ENCODE results near the gene DNAH11.
A peak's percentile ranks its signal among the peaks of the same experiment; 100 is the strongest.
"Not testable (repeated sequence)": the region's sequence is repeated elsewhere in the genome, so short reads cannot be mapped to it uniquely, and the experiment has no call there.

DNAH11 gene

GRCh38 chr7:21918216-21918615 is 375.4 kb downstream of the DNAH11 start:
- DNase-seq = no peak
- H3K27ac Mint-ChIP-seq = no peak overlapping the region
- H3K9me3 Mint-ChIP-seq = no peaks in the 10 kb centered on the region
- ATAC-seq (replicated peaks) = no peak
- peaks cover 38 to 66% of the 10 kb centered on the region in 2 donors for H3K4me1 Mint-ChIP-seq
- no peaks in the 10 kb centered on the region for H3K27me3 Mint-ChIP-seq
- no peak overlapping the region for H3K4me3 Mint-ChIP-seq
- H3K36me3 Mint-ChIP-seq = peaks cover 24 to 38% of the 10 kb centered on the region in 2 donors

- Mint-ChIP-seq H3K9me3 (no peaks in the 10 kb centered on the region), H3K4me1 (peaks cover 26 to 68% of the 10 kb centered on the region in 2 donors), H3K4me3 (no peak overlapping the region), H3K36me3 (peaks cover 4 to 19% of the 10 kb centered on the region in 2 donors), H3K27me3 (no peaks in the 10 kb centered on the region), H3K27ac (peak overlapping the region; percentile 20)
- no peak for ATAC-seq (replicated peaks)
- no peak for DNase-seq
Observed at GRCh38 chr7:21920936-21921335, 378.1 kb downstream of the DNAH11 start.

GRCh38 chr7:21922605-21923004 is 379.8 kb downstream of the DNAH11 start:
- no peak overlapping the region for H3K27ac Mint-ChIP-seq
- DNase-seq = no peak
- no peaks in the 10 kb centered on the region for H3K9me3 Mint-ChIP-seq
- no peaks in the 10 kb centered on the region for H3K27me3 Mint-ChIP-seq
- no peak for ATAC-seq (replicated peaks)
- no peak overlapping the region for H3K4me3 Mint-ChIP-seq
- H3K36me3 Mint-ChIP-seq = peaks cover 5 to 17% of the 10 kb centered on the region in 2 donors
- H3K4me1 Mint-ChIP-seq = peaks cover 32 to 76% of the 10 kb centered on the region in 2 donors

- peaks cover 12 to 21% of the 10 kb centered on the region in 2 donors for H3K36me3 Mint-ChIP-seq
- no peak overlapping the region for H3K4me3 Mint-ChIP-seq
- no peak for ATAC-seq (replicated peaks)
- no peak overlapping the region for H3K27ac Mint-ChIP-seq
- DNase-seq = no peak
- no peaks in the 10 kb centered on the region for H3K27me3 Mint-ChIP-seq
- peaks cover 2 to 4% of the 10 kb centered on the region in 2 donors for H3K9me3 Mint-ChIP-seq
- peaks cover 36 to 78% of the 10 kb centered on the region in 2 donors for H3K4me1 Mint-ChIP-seq
Observed at GRCh38 chr7:21923658-21924057, 380.8 kb downstream of the DNAH11 start.

- no peak overlapping the region for H3K4me3 Mint-ChIP-seq
- DNase-seq (no peak), ATAC-seq (replicated peaks) (no peak)
- peaks cover 30 to 44% of the 10 kb centered on the region in 2 donors for H3K36me3 Mint-ChIP-seq
- peaks cover 38 to 84% of the 10 kb centered on the region in 2 donors for H3K4me1 Mint-ChIP-seq
- H3K27me3 Mint-ChIP-seq = no peaks in the 10 kb centered on the region
- H3K27ac Mint-ChIP-seq = no peak overlapping the region
- peaks cover 11 to 12% of the 10 kb centered on the region in 2 donors for H3K9me3 Mint-ChIP-seq
Observed at GRCh38 chr7:21926448-21926847, 383.6 kb downstream of the DNAH11 start.

- no peaks in the 10 kb centered on the region for H3K27me3 Mint-ChIP-seq
- peaks cover 11 to 12% of the 10 kb centered on the region in 2 donors for H3K9me3 Mint-ChIP-seq
- ATAC-seq (replicated peaks) (no peak), DNase-seq (no peak)
- H3K36me3 Mint-ChIP-seq = peaks cover 30 to 49% of the 10 kb centered on the region in 2 donors
- peaks cover 42 to 84% of the 10 kb centered on the region in 2 donors for H3K4me1 Mint-ChIP-seq
- no peak overlapping the region for H3K27ac Mint-ChIP-seq
- no peak overlapping the region for H3K4me3 Mint-ChIP-seq
Observed at GRCh38 chr7:21927693-21928092, 384.9 kb downstream of the DNAH11 start.

- not testable (repeated sequence) for H3K27ac Mint-ChIP-seq; H3K4me3 Mint-ChIP-seq; DNase-seq; H3K27me3 Mint-ChIP-seq; ATAC-seq (replicated peaks)
- peaks cover 46 to 68% of the 10 kb centered on the region in 2 donors for H3K36me3 Mint-ChIP-seq
- H3K9me3 Mint-ChIP-seq = peaks cover 11 to 23% of the 10 kb centered on the region in 2 donors
- peaks cover 44 to 88% of the 10 kb centered on the region in 2 donors for H3K4me1 Mint-ChIP-seq
Observed at GRCh38 chr7:21933293-21933692, 390.5 kb downstream of the DNAH11 start.

- ATAC-seq (replicated peaks) (no peak), DNase-seq (no peak)
- Mint-ChIP-seq H3K9me3 (peaks cover 3 to 14% of the 10 kb centered on the region in 2 donors), H3K4me1 (peaks cover 38 to 88% of the 10 kb centered on the region in 2 donors), H3K27me3 (no peaks in the 10 kb centered on the region), H3K36me3 (peaks cover 33 to 56% of the 10 kb centered on the region in 2 donors), H3K4me3 (peak overlapping the region in 1 of 2 donors; percentile 3), H3K27ac (peak overlapping the region; percentile 6)
Observed at GRCh38 chr7:21934808-21935207, 392.0 kb downstream of the DNAH11 start.

- H3K4me3 Mint-ChIP-seq = peak overlapping the region; percentile 27 to 29
Observed at GRCh38 chr7:21938463-21938862, 395.6 kb downstream of the DNAH11 start.

GRCh38 chr7:21939136-21939857 is 396.5 kb downstream of the DNAH11 start:
- ATAC-seq (replicated peaks) (peak; percentile 83 to 85), DNase-seq (peak; percentile 74)
- Mint-ChIP-seq H3K9me3 (peaks cover 0 to 7% of the 10 kb centered on the region in 2 donors), H3K36me3 (peaks cover 16 to 31% of the 10 kb centered on the region in 2 donors), H3K27ac (peak overlapping the region; percentile 92), H3K4me1 (peaks cover 49 to 88% of the 10 kb centered on the region in 2 donors), H3K4me3 (peak overlapping the region; percentile 8 to 29), H3K27me3 (no peaks in the 10 kb centered on the region)

More at GRCh38 chr7:21938463-21938862, 395.6 kb downstream of the DNAH11 start:
- Mint-ChIP-seq H3K9me3 (peaks cover 0 to 8% of the 10 kb centered on the region in 2 donors), H3K27me3 (no peaks in the 10 kb centered on the region), H3K36me3 (peaks cover 18 to 36% of the 10 kb centered on the region in 2 donors), H3K27ac (peak overlapping the region; percentile 92), H3K4me1 (peaks cover 52 to 94% of the 10 kb centered on the region in 2 donors)
- ATAC-seq (replicated peaks) = no peak
- no peak for DNase-seq

- H3K9me3 Mint-ChIP-seq = peaks cover 0 to 5% of the 10 kb centered on the region in 2 donors
- H3K27ac Mint-ChIP-seq = peak overlapping the region; percentile 92
- peak overlapping the region; percentile 8 to 29 for H3K4me3 Mint-ChIP-seq
- H3K4me1 Mint-ChIP-seq = peaks cover 47 to 86% of the 10 kb centered on the region in 2 donors
- H3K36me3 Mint-ChIP-seq = peaks cover 16 to 25% of the 10 kb centered on the region in 2 donors
- H3K27me3 Mint-ChIP-seq = no peaks in the 10 kb centered on the region
- no peak for DNase-seq
- peak; percentile 2 to 3 for ATAC-seq (replicated peaks)
Observed at GRCh38 chr7:21939858-21940372, 397.1 kb downstream of the DNAH11 start.

GRCh38 chr7:21941611-21942141 is 398.8 kb downstream of the DNAH11 start:
- Mint-ChIP-seq H3K36me3 (peaks cover 8 to 14% of the 10 kb centered on the region in 2 donors), H3K27me3 (no peaks in the 10 kb centered on the region)
- peak; percentile 44 for DNase-seq

GRCh38 chr7:21942955-21943354 is 400.1 kb downstream of the DNAH11 start:
- peak overlapping the region; percentile 33 for H3K27ac Mint-ChIP-seq
- no peaks in the 10 kb centered on the region for H3K9me3 Mint-ChIP-seq
- ATAC-seq (replicated peaks) = no peak
- H3K36me3 Mint-ChIP-seq = peaks cover 2 to 9% of the 10 kb centered on the region in 2 donors
- peak overlapping the region in 1 of 2 donors; percentile 44 for H3K4me3 Mint-ChIP-seq
- no peaks in the 10 kb centered on the region for H3K27me3 Mint-ChIP-seq
- DNase-seq = no peak
- peaks cover 50 to 85% of the 10 kb centered on the region in 2 donors for H3K4me1 Mint-ChIP-seq

More at GRCh38 chr7:21941611-21942141, 398.8 kb downstream of the DNAH11 start:
- H3K27ac Mint-ChIP-seq = peak overlapping the region; percentile 74
- peaks cover 0 to under 1% of the 10 kb centered on the region in 2 donors for H3K9me3 Mint-ChIP-seq
- peaks cover 46 to 84% of the 10 kb centered on the region in 2 donors for H3K4me1 Mint-ChIP-seq
- peak overlapping the region; percentile 58 to 69 for H3K4me3 Mint-ChIP-seq
- peak; percentile 31 to 35 for ATAC-seq (replicated peaks)

- Mint-ChIP-seq H3K36me3 (peaks cover 0 to 4% of the 10 kb centered on the region in 2 donors), H3K4me1 (peaks cover 47 to 85% of the 10 kb centered on the region in 2 donors), H3K4me3 (peak overlapping the region in 1 of 2 donors; percentile 44), H3K27ac (peak overlapping the region; percentile 33), H3K27me3 (no peaks in the 10 kb centered on the region), H3K9me3 (no peaks in the 10 kb centered on the region)
- DNase-seq (no peak), ATAC-seq (replicated peaks) (no peak)
Observed at GRCh38 chr7:21943436-21943835, 400.6 kb downstream of the DNAH11 start.
